Measurements from ENCODE around the gene GREB1L.
A peak's percentile ranks its signal among the peaks of the same experiment; 100 is the strongest.

The GREB1L gene

GRCh38 chr18:21255211-21255610 lies 13.2 kb downstream of the GREB1L start:
- Histone ChIP-seq H3K27ac (no peak overlapping the region), H3K27me3 (ENCODE audit: insufficient read depth, low read depth, severe bottlenecking) (no peaks in the 10 kb centered on the region), H3K36me3 (no peaks in the 10 kb centered on the region), H3K4me3 (ENCODE audit: low read depth, low read length) (no peak overlapping the region), H3K9me3 (ENCODE audit: severe bottlenecking) (no peaks in the 10 kb centered on the region)
- no peak for DNase-seq
- no peak for TF ChIP-seq CTCF (IDR thresholded peaks at IDR 0.05; ENCODE audit: low read depth, low read length)

GRCh38 chr18:21257386-21257785 lies 15.4 kb downstream of the GREB1L start:
- no peak overlapping the region for H3K27ac ChIP-seq
- H3K36me3 ChIP-seq: no peaks in the 10 kb centered on the region
- no peak for TF ChIP-seq CTCF (IDR thresholded peaks at IDR 0.05; ENCODE audit: low read depth, low read length)
- DNase-seq: no peak
- no peaks in the 10 kb centered on the region for H3K27me3 ChIP-seq (ENCODE audit: insufficient read depth, low read depth, severe bottlenecking)
- H3K4me3 ChIP-seq (ENCODE audit: low read depth, low read length): no peak overlapping the region
- no peaks in the 10 kb centered on the region for H3K9me3 ChIP-seq (ENCODE audit: severe bottlenecking)

- no peak overlapping the region for H3K4me3 ChIP-seq (ENCODE audit: low read depth, low read length)
- H3K27me3 ChIP-seq (ENCODE audit: insufficient read depth, low read depth, severe bottlenecking): no peaks in the 10 kb centered on the region
- TF ChIP-seq CTCF (IDR thresholded peaks at IDR 0.05; ENCODE audit: low read depth, low read length): no peak
- H3K36me3 ChIP-seq: no peaks in the 10 kb centered on the region
- no peak overlapping the region for H3K27ac ChIP-seq
- H3K9me3 ChIP-seq (ENCODE audit: severe bottlenecking): no peaks in the 10 kb centered on the region
- DNase-seq: no peak
These were observed 18.6 kb downstream of the GREB1L start for GRCh38 chr18:21260621-21261020.

- H3K9me3 ChIP-seq (ENCODE audit: severe bottlenecking): no peaks in the 10 kb centered on the region
- no peak overlapping the region for H3K4me3 ChIP-seq (ENCODE audit: low read depth, low read length)
- TF ChIP-seq CTCF (IDR thresholded peaks at IDR 0.05; ENCODE audit: low read depth, low read length): no peak
- no peak for DNase-seq
- no peaks in the 10 kb centered on the region for H3K36me3 ChIP-seq
- no peaks in the 10 kb centered on the region for H3K27me3 ChIP-seq (ENCODE audit: insufficient read depth, low read depth, severe bottlenecking)
- H3K27ac ChIP-seq: no peak overlapping the region
These were observed 19.3 kb downstream of the GREB1L start for GRCh38 chr18:21261352-21261751.

- H3K4me3 ChIP-seq (ENCODE audit: low read depth, low read length): no peak overlapping the region
- H3K27me3 ChIP-seq (ENCODE audit: insufficient read depth, low read depth, severe bottlenecking): no peaks in the 10 kb centered on the region
- TF ChIP-seq CTCF (IDR thresholded peaks at IDR 0.05; ENCODE audit: low read depth, low read length): no peak
- DNase-seq: no peak
- no peaks in the 10 kb centered on the region for H3K36me3 ChIP-seq
- no peak overlapping the region for H3K27ac ChIP-seq
- no peaks in the 10 kb centered on the region for H3K9me3 ChIP-seq (ENCODE audit: severe bottlenecking)
These were observed 20.2 kb downstream of the GREB1L start for GRCh38 chr18:21262244-21262643.

- H3K4me3 ChIP-seq (ENCODE audit: low read depth, low read length): no peak overlapping the region
- no peaks in the 10 kb centered on the region for H3K36me3 ChIP-seq
- 0 out of 2 replicates have a peak overlapping the region, but pooled peaks have one; percentile 12 for H3K27ac ChIP-seq
- no peak for TF ChIP-seq CTCF (IDR thresholded peaks at IDR 0.05; ENCODE audit: low read depth, low read length)
- H3K27me3 ChIP-seq (ENCODE audit: insufficient read depth, low read depth, severe bottlenecking): no peaks in the 10 kb centered on the region
- H3K9me3 ChIP-seq (ENCODE audit: severe bottlenecking): no peaks in the 10 kb centered on the region
- peak; percentile 33 for DNase-seq
These were observed 20.9 kb downstream of the GREB1L start for GRCh38 chr18:21262979-21263378.
